NCI-H1092 treated with DMSO at 0.1 percent for 48 hours (cell line): ENCODE measurements around the gene S100A4.
"Not testable (repeated sequence)": the region's sequence is repeated elsewhere in the genome, so short reads cannot be mapped to it uniquely, and the experiment has no call there.

ENCODE experiments used
- DNase-seq: peaks from one replicate; lab custom pipeline; 2025; lab: John Stamatoyannopoulos, UW

Gene S100A4

GRCh38 chr1:153545067-153546055 is at the start of gene S100A4:
TSS of gene S100A4 (minus strand) at chr1:153545806. CDS start at chr1:153544794, 1,012 bp downstream.
- peak; percentile 72 for DNase-seq

- DNase-seq, result no peak
Measured at GRCh38 chr1:153592748-153593147, 47.1 kb upstream of the S100A4 start.

- no peak for DNase-seq
Measured at GRCh38 chr1:153588482-153588881, 42.9 kb upstream of the S100A4 start.

GRCh38 chr1:153588033-153588432 is 42.4 kb upstream of the S100A4 start:
- DNase-seq, result not testable (repeated sequence)

GRCh38 chr1:153587314-153587713 is 41.7 kb upstream of the S100A4 start:
- no peak for DNase-seq

GRCh38 chr1:153586347-153586746 is 40.7 kb upstream of the S100A4 start:
- DNase-seq, result no peak

GRCh38 chr1:153585006-153585405 is 39.4 kb upstream of the S100A4 start:
- no peak for DNase-seq

GRCh38 chr1:153583976-153584375 is 38.4 kb upstream of the S100A4 start:
- no peak for DNase-seq

GRCh38 chr1:153583514-153583913 is 37.9 kb upstream of the S100A4 start:
- not testable (repeated sequence) for DNase-seq

GRCh38 chr1:153582836-153583235 is 37.2 kb upstream of the S100A4 start:
- DNase-seq, result not testable (repeated sequence)

GRCh38 chr1:153578936-153579335 is 33.3 kb upstream of the S100A4 start:
- no peak for DNase-seq

GRCh38 chr1:153578490-153578889 is 32.9 kb upstream of the S100A4 start:
- no peak for DNase-seq

- no peak for DNase-seq
Measured at GRCh38 chr1:153577624-153578051, 32.0 kb upstream of the S100A4 start.

GRCh38 chr1:153577138-153577537 is 31.5 kb upstream of the S100A4 start:
- no peak for DNase-seq

GRCh38 chr1:153575497-153575896 is 29.9 kb upstream of the S100A4 start:
- DNase-seq, result not testable (repeated sequence)

- DNase-seq, result not testable (repeated sequence)
Measured at GRCh38 chr1:153575081-153575491, 29.5 kb upstream of the S100A4 start.

- no peak for DNase-seq
Measured at GRCh38 chr1:153573351-153573750, 27.7 kb upstream of the S100A4 start.

GRCh38 chr1:153572569-153573015 is 27.0 kb upstream of the S100A4 start:
- DNase-seq, result peak; percentile 77

- no peak for DNase-seq
Measured at GRCh38 chr1:153571706-153572105, 26.1 kb upstream of the S100A4 start.

- no peak for DNase-seq
Measured at GRCh38 chr1:153570874-153571273, 25.3 kb upstream of the S100A4 start.

- no peak for DNase-seq
Measured at GRCh38 chr1:153569465-153569864, 23.9 kb upstream of the S100A4 start.

- DNase-seq, result peak; percentile 89
Measured at GRCh38 chr1:153568367-153569099, 22.9 kb upstream of the S100A4 start.
